Loucy (cell line): ENCODE results near the gene EN2.

ENCODE experiments used
- EZH2phosphoT487 ChIP-seq: fragments of 200-600 bp; IDR thresholded peaks from 2 replicates; pipeline ENCODE4 v1.6.1; 2018; ENCODE audit warnings: antibody characterized with exemption, mild to moderate bottlenecking, moderate library complexity, borderline replicate concordance
- TF ChIP-seq, protein P1 (sequence below): fragments of 200-600 bp; sonication (generic); conservative IDR thresholded peaks from 2 replicates; pipeline ENCODE4 v1.5.1; 2014; ENCODE audit warnings: mild to moderate bottlenecking, antibody characterized with exemption, low read length

DNA sequence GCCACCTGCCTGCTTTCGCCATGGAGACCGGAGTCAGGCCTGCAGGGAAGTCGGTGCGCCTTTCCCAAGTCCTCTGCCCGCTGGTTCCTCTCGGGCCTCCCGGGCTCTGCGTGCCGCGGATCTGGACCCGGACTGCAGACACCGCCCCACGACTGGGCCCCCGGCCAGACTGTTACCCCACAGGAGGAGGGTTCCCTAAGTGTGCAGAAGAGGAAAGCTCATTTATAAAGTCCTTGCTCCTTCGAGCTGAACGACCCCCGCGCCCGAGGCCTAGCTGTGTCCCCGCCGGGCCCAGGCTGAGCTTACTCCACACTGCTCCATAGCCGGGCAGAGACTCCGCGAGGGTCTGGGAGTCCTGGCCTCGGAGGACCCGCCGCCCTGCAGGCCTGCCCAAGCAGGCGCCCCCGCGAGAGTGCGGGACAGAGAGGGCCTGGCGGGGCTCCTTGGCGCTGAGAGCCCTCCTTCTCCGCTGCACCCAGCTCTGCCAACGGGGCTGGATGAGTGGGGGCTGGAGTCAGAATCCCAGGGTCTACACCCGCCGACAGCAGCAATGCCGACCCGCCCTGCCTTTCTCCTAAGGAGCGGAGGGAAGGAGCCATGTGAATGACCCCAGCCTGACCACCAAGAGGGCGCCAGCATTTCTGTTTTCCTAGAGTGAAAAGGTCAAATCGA lies 8.3 kb downstream of the EN2 start:
- TF ChIP-seq, protein P1, sequence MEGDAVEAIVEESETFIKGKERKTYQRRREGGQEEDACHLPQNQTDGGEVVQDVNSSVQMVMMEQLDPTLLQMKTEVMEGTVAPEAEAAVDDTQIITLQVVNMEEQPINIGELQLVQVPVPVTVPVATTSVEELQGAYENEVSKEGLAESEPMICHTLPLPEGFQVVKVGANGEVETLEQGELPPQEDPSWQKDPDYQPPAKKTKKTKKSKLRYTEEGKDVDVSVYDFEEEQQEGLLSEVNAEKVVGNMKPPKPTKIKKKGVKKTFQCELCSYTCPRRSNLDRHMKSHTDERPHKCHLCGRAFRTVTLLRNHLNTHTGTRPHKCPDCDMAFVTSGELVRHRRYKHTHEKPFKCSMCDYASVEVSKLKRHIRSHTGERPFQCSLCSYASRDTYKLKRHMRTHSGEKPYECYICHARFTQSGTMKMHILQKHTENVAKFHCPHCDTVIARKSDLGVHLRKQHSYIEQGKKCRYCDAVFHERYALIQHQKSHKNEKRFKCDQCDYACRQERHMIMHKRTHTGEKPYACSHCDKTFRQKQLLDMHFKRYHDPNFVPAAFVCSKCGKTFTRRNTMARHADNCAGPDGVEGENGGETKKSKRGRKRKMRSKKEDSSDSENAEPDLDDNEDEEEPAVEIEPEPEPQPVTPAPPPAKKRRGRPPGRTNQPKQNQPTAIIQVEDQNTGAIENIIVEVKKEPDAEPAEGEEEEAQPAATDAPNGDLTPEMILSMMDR: no peak
- no peak for TF ChIP-seq EZH2phosphoT487
